OCI-LY7 (cell line): ENCODE data around the gene CCDC38. TPM values are rescaled to one million over a fixed set of nuclear protein-coding genes. Genes with fewer than 3 reads are reported as not detected.
A peak's percentile ranks its signal among the peaks of the same experiment; 100 is the strongest.
"Not testable (repeated sequence)": the region's sequence is repeated elsewhere in the genome, so short reads cannot be mapped to it uniquely, and the experiment has no call there.

Source experiments
- BruUV-seq: library from RNA; stranded (reverse); fragments of 400-500 nt; replicated peaks from 2 replicates; lab custom pipeline; 2021; lab: Mats Ljungman, UMichigan
- CTCF ChIA-PET: fragments of 300-600 bp; sonication (Branson Sonifier 250); formaldehyde crosslinking; loops from one replicate; lab custom pipeline; 2022; ENCODE audit warnings: antibody characterized with exemption; ENCODE audit not compliant: unreplicated experiment; lab: Charles Lee
- POLR2A ChIA-PET: fragments of 300-600 bp; sonication (Branson Sonifier 250); formaldehyde crosslinking; loops from one replicate; lab custom pipeline; 2022; ENCODE audit warnings: antibody characterized with exemption; lab: Charles Lee
- DNase-seq: peaks from one replicate; pipeline ENCODE4 v3.0.0-alpha.2; 2015; ENCODE audit warnings: low spot score
- H2AFZ ChIP-seq: fragments of 200-600 bp; sonication (generic), shearing (Covaris generic); 2 replicates; pipeline ENCODE4 v1.6.1; 2014; ENCODE audit warnings: mild to moderate bottlenecking, antibody characterized with exemption, low read length, moderate library complexity
- H3K27ac ChIP-seq: fragments of 200-600 bp; sonication (generic); 2 replicates; pipeline ENCODE4 v1.5.1; 2014; ENCODE audit warnings: mixed run types, low read depth, mild to moderate bottlenecking, moderate library complexity, low read length, inconsistent platforms; ENCODE audit not compliant: poor library complexity, severe bottlenecking
- H3K36me3 ChIP-seq: fragments of 200-600 bp; sonication (generic); 2 replicates; pipeline ENCODE4 v1.6.1; 2014; ENCODE audit warnings: mild to moderate bottlenecking, antibody characterized with exemption, low read length, moderate library complexity, mixed read lengths; ENCODE audit not compliant: insufficient read depth
- H3K4me1 ChIP-seq: fragments of 200-600 bp; sonication (generic); 2 replicates; pipeline ENCODE4 v1.5.1; 2014; ENCODE audit warnings: mild to moderate bottlenecking, low read length; ENCODE audit not compliant: insufficient read depth, poor library complexity, severe bottlenecking
- H3K4me2 ChIP-seq: fragments of 200-600 bp; sonication (generic); 2 replicates; pipeline ENCODE4 v1.6.1; 2014; ENCODE audit warnings: mild to moderate bottlenecking, low read length
- H3K4me3 ChIP-seq: fragments of 200-600 bp; sonication (generic); 2 replicates; pipeline ENCODE4 v1.5.1; 2014; ENCODE audit warnings: mild to moderate bottlenecking, low read depth, low read length; ENCODE audit not compliant: poor library complexity, severe bottlenecking
- H3K79me2 ChIP-seq: fragments of 200-600 bp; sonication (generic); 2 replicates; pipeline ENCODE4 v1.6.1; 2016; ENCODE audit warnings: low read depth, mild to moderate bottlenecking, low read length, moderate library complexity, mixed read lengths; ENCODE audit not compliant: insufficient read depth
- H3K9me2 ChIP-seq: fragments of 200-600 bp; sonication (generic); 2 replicates; pipeline ENCODE4 v1.6.1; 2016; ENCODE audit warnings: mild to moderate bottlenecking, low read length, mixed read lengths; ENCODE audit not compliant: insufficient read depth
- H3K9me3 ChIP-seq: fragments of 200-600 bp; sonication (generic); 2 replicates; pipeline ENCODE4 v1.6.1; 2014; ENCODE audit warnings: mild to moderate bottlenecking, mixed run types, low read length, mixed read lengths
- H4K20me1 ChIP-seq: fragments of 200-600 bp; sonication (generic); 2 replicates; pipeline ENCODE4 v1.6.1; 2014; ENCODE audit warnings: mild to moderate bottlenecking, antibody characterized with exemption, low read length, moderate library complexity, mixed read lengths; ENCODE audit not compliant: insufficient read depth
- EZH2phosphoT487 ChIP-seq: fragments of 200-600 bp; sonication (generic); IDR thresholded peaks from 2 replicates; pipeline ENCODE4 v1.6.1; 2018; ENCODE audit warnings: low read depth, borderline replicate concordance, mild to moderate bottlenecking, mixed run types, antibody characterized with exemption, low read length, moderate library complexity, mixed read lengths
- intact Hi-C: fragments of 100-400 bp; cut with micrococcal nuclease; formaldehyde crosslinking; loops from one replicate; pipeline ENCODE4 v1.10.0; 2022; ENCODE audit not compliant: unreplicated experiment
- total RNA-seq, 2 experiments: library from RNA; depleted of rRNA in 1 of 2; stranded (reverse); fragments of >200 nt in 1 of 2; shearing (Covaris generic) in 1 of 2; gene quantifications; 2 replicates each; pipeline ENCODE4 v1.2.3, GENCODE V29; 2014 to 2022
- TF ChIP-seq, protein P1 (sequence below): fragments of 200-600 bp; sonication (generic); conservative IDR thresholded peaks from 2 replicates; pipeline ENCODE4 v1.5.1; 2014; ENCODE audit warnings: mild to moderate bottlenecking, antibody characterized with exemption, low read length, moderate library complexity, mixed read lengths

CCDC38 gene
- total RNA-seq, 2 experiments from 2014 or later: 0.16 to 0.99 TPM

DNA sequence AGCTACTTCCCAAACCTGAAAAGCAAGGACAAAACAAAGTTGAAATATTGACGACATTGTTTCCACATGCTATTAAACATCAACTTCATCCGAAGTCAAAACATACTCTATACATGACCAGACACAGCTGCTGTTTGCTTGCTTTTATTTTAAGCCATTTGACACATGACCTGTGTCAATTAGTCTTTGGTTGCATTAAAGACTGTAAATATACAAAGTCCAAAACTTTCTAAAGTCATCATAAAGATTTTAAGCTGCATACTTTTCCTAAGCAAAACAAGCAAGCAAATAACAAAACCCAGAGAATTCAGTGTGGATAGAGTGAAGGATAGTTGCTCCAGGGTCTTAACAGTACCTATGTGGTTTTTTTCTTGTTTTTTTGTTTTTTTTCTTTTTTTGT lies 31.9 kb upstream of the CCDC38 start:
- no peak for TF ChIP-seq EZH2phosphoT487
- TF ChIP-seq, protein P1, sequence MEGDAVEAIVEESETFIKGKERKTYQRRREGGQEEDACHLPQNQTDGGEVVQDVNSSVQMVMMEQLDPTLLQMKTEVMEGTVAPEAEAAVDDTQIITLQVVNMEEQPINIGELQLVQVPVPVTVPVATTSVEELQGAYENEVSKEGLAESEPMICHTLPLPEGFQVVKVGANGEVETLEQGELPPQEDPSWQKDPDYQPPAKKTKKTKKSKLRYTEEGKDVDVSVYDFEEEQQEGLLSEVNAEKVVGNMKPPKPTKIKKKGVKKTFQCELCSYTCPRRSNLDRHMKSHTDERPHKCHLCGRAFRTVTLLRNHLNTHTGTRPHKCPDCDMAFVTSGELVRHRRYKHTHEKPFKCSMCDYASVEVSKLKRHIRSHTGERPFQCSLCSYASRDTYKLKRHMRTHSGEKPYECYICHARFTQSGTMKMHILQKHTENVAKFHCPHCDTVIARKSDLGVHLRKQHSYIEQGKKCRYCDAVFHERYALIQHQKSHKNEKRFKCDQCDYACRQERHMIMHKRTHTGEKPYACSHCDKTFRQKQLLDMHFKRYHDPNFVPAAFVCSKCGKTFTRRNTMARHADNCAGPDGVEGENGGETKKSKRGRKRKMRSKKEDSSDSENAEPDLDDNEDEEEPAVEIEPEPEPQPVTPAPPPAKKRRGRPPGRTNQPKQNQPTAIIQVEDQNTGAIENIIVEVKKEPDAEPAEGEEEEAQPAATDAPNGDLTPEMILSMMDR: no peak
- no TSS peak for BruUV-seq
- POLR2A ChIA-PET: interaction anchor here (0.6 to 1.8 kb wide), 3 partner anchors 31 to 52 kb away, joined by 3 to 17 read pairs (median 3); partner anchors contain the start of genes AMDHD1 and CCDC38

DNA sequence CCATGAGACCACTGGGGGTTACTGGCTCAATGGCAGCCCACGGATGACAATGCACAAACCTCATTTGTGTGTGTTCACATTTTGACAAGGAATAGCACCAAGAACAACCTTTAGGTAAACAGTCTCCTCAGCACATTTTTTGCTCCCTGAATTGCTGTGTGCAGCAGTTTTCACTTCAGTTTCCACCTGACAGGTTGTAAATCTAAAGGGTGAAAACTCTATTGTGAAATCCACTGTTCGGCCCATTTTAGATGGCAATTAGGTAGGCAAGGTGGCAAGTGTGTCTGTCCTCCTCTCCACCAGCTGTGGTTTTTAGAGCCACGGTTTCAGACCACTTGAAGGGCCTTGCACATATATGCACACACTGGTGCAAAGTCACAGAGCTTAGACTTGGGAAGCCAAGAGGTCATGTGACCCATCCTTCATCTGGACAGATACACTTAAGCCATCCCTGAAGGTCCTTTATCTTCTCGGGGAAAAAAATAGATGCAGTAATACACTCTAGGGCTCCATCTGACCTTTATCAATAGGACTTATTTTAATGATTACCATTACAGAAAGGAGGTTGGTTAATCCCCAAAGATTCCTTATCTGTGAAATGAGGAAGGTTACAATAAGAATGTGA lies 30.5 kb upstream of the CCDC38 start:
- Histone ChIP-seq H3K9me2 (no peaks in the 10 kb centered on the region), H3K36me3 (no peaks in the 10 kb centered on the region), H3K27ac (no peak overlapping the region), H3K4me3 (no peak overlapping the region), H3K9me3 (no peaks in the 10 kb centered on the region), H2AFZ (no peak overlapping the region), H4K20me1 (no peaks in the 10 kb centered on the region), H3K4me2 (no peak overlapping the region), H3K4me1 (peaks cover 16% of the 10 kb centered on the region), H3K79me2 (no peaks in the 10 kb centered on the region)
- intact Hi-C loops: no loop called here
- no peak for DNase-seq
- no TSS peak for BruUV-seq
- no peak for TF ChIP-seq EZH2phosphoT487
- TF ChIP-seq, protein P1: no peak
- ChIA-PET CTCF (no interaction called here), POLR2A (interaction anchor here (0.6 to 1.8 kb wide), 6 partner anchors 15 to 708 kb away, joined by 3 to 17 read pairs (median 4); partner anchors contain the start of genes AMDHD1 and CCDC38)

More for the DNA sequence above, 31.9 kb upstream of the CCDC38 start:
- H4K20me1 ChIP-seq: no peaks in the 10 kb centered on the region
- no peaks in the 10 kb centered on the region for H3K9me2 ChIP-seq
- peak overlapping the region; percentile 33 for H3K4me2 ChIP-seq
- intact Hi-C loops: no loop called here
- H3K4me1 ChIP-seq: peaks cover 16% of the 10 kb centered on the region
- DNase-seq: no peak
- peak overlapping the region; percentile 18 for H2AFZ ChIP-seq
- no peaks in the 10 kb centered on the region for H3K36me3 ChIP-seq
- no peaks in the 10 kb centered on the region for H3K79me2 ChIP-seq
- no peak overlapping the region for H3K4me3 ChIP-seq
- CTCF ChIA-PET: no interaction called here
- H3K9me3 ChIP-seq: no peaks in the 10 kb centered on the region
- H3K27ac ChIP-seq: no peak overlapping the region

- Histone ChIP-seq H3K27ac (no peak overlapping the region), H3K4me3 (no peak overlapping the region), H3K4me1 (peaks cover 16% of the 10 kb centered on the region), H2AFZ (no peak overlapping the region), H3K36me3 (no peaks in the 10 kb centered on the region), H4K20me1 (no peaks in the 10 kb centered on the region), H3K9me3 (no peaks in the 10 kb centered on the region), H3K79me2 (no peaks in the 10 kb centered on the region), H3K4me2 (no peak overlapping the region), H3K9me2 (no peaks in the 10 kb centered on the region)
- POLR2A ChIA-PET: interaction anchor here (0.6 to 0.7 kb wide), 2 partner anchors 377 to 722 kb away, joined by 3 to 5 read pairs; no protein-coding TSS in a partner anchor
- no TSS peak for BruUV-seq
- DNase-seq: no peak
- CTCF ChIA-PET: no interaction called here
- intact Hi-C loops: no loop called here
- TF ChIP-seq, protein P1: no peak
- no peak for TF ChIP-seq EZH2phosphoT487
Measured at GRCh38 chr12:95970905-95971304, 28.5 kb upstream of the CCDC38 start.

GRCh38 chr12:95969116-95969515 lies 26.7 kb upstream of the CCDC38 start:
- H4K20me1 ChIP-seq, H3K27ac ChIP-seq, H3K4me1 ChIP-seq, H3K9me3 ChIP-seq, CTCF ChIA-PET, H2AFZ ChIP-seq, POLR2A ChIA-PET, H3K9me2 ChIP-seq, intact Hi-C loops, H3K4me2 ChIP-seq, H3K4me3 ChIP-seq, H3K36me3 ChIP-seq, BruUV-seq, H3K79me2 ChIP-seq, DNase-seq: not testable (repeated sequence)
